ELF-1 (cell line): Measurements from ENCODE around the gene ENOX2.
"Not testable (repeated sequence)": the region's sequence is repeated elsewhere in the genome, so short reads cannot be mapped to it uniquely, and the experiment has no call there.

Experiments used
- DNase-seq: peaks from one replicate; pipeline ENCODE4 v3.0.0-alpha.2; 2016; ENCODE audit warnings: low read depth, low spot score

Gene ENOX2

DNA sequence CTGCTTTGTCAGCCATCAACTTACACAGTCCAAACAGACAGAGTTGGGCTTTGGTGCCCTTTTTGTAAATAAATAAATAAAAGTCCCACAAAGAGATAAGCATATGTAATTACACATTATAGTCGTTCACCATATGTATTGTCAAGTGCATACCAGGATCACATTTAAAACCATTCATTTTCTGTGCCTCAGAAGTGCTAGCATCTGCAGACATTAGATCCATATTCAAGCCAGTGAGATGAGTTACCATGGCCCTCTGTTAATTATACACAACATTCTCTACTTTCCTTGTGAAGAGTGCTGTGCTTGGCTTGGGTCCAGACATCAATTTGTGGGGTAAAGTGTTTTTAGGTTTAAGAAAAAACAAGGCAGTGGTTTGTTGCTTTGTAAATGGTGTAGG is 76.8 kb downstream of the ENOX2 start:
- no peak for DNase-seq

DNA sequence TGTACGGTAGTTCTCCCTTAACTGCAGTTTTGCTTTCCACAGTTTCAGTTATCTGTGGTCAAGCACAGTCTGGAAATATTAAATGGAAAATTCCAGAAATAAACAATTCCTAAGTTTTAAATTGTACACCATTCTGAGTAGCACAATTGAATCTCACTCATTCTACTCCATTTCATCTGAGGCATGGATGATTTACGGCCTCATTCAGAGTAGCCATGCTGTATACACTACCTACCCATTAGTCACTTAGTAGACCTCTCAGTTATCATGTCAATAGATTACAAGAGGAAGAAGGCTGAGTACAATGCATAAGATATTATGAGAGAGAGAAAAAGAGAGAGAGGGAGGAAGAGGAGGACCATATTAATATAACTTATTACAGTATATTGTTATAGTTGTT is 77.5 kb downstream of the ENOX2 start:
- no peak for DNase-seq

GRCh38 chrX:130819367-130819766 is 83.6 kb downstream of the ENOX2 start:
- DNase-seq: not testable (repeated sequence)

DNA sequence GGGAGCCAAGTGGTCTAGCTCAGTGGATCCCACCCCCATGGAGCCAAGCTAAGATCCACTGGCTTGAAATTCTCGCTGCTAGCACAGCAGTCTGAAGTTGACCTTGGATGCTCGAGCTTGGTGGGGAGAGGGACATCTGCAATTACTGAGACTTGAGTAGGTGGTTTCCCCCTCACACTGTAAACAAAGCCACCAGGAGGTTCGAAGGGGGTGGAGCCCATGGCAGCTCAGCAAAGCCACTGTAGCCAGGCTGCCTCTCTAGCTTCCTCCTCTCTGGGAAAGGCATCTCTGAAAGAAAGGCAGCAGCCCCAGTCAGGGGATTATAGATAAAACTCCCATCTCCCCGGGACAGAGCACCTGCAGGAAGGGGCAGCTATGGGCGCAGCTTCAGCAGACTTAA is 89.1 kb downstream of the ENOX2 start:
- peak; percentile 49 for DNase-seq

- DNase-seq: no peak
These were observed 92.4 kb downstream of the ENOX2 start for GRCh38 chrX:130810561-130810960.

DNA sequence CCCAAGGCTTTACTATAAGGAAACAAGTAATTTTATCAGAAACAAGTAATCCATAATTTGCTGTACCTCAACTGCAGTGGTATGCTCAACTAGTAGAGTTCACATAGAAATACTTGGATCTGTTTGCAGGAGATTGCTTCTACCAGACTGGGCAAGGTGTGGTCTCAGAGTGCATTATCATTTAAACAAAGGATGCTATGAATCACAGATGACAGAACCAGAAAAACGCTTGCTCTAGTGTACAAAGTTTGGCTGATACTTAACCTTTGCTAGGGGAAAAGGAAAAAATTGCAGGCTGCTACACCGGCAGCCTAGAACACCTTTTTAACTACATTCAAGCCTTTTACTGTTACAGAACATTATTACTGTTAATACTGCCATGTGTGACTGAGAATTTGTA is 97.1 kb downstream of the ENOX2 start:
- no peak for DNase-seq

DNA sequence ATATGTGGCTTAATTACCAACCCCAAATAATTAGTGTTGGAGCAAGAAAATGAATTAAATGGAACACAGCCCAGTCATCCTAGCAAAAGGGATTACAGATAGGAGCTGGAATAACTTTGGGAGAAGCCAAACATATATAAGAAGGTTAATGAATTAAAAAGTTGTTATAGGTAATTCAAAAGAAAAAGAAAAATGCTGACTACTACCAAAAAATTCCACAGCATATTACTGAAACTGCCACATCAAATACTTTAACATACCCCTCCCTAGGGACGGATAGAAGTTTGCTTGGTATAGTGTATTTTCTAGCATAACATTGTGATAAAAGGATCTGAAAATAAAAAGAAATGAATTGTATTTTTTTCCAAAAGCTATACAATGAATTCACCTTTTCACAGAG is 99.5 kb downstream of the ENOX2 start:
- DNase-seq: no peak

DNA sequence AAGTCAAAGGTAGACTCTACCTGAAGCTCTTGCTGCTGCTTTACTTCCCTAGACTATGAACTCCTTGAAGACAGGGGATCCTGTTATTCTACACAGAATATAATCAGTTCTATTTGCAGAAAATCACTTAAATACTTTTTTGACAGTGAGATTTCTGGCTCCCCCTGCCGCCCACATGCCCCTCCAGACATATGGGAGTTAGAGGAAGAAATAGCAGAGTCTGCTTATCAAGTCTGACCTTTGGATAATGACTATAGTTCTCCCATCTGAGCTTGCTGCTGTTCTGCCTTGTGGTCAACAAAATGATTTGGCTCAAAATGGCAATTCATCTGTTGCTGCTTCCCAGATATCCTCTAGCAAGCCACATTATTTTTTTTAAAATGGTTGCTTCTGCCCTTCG is 101.1 kb downstream of the ENOX2 start:
- no peak for DNase-seq

DNA sequence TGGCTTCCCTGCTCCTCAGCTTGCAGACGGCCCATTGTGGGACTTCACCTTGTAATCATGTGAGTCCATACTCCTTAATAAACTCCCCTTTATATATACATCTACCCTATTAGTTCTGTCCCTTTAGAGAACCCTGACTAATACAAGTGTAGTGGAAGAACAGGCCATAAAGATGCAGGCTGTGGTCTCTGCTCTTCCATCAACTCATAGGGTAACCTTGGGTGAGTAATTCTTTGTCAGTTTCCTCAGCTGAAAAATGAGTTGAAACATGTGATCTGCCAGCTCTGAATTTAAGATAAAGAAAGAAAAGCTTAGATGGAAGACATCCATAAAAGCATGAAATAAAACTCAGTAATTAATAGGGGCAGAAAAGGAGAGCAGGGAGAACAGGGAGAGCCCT is 103.6 kb downstream of the ENOX2 start:
- no peak for DNase-seq

DNA sequence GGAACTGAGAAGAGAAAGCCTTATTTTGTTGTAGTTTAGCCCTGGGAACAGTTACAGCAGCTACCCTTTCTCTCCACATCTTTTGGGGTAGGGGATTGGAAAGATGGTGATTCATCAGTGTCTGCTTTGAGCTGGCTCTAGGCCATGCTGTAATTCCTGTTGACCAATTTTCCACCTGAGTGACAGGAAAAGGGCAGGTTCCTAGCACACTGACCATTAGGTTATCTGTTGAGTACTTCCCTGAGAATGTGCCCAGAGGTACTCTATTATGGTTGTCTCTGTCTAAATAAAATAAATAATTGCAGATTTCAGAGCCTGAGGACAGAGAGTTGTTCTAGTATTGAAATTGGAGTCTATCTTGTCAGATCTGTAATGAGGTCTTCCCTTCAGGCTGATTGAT is 109.0 kb downstream of the ENOX2 start:
- peak; percentile 47 for DNase-seq

DNA sequence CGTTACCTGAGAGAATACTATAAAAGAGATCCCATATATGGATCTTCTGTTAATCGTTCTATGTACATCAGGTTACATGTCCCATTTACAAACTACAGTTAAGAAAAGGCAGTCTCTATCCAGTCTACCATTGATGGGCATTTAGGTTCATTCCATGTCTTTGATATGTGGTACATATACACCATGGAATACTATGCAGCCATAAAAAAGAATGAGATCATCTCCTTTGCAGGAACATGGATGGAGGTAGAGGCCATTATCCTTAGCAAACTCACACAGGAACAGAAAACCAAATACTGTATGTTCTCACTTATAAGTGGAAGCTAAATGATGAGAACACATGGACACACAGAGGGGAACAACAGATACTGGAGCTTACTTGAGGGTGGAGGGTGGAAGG is 111.1 kb downstream of the ENOX2 start:
- DNase-seq: not testable (repeated sequence)

DNA sequence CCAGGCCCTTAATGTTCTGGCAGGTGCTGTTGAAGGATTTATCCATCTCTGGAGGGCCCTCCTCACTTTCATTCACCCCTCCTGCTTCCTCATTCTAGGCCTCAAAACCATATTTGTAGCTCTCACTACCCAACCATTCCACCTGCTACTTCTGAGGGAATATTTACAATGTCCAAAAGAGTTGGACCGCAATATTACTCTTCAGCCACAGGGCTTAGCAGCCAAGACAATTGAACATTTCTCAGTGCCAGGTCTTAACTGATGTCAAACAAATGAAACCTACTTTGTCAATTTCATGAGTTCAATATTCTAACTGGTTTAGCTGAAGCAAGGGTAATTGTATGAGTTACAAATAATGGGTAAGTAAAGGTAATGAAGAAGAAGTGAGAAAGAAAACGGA is 113.2 kb downstream of the ENOX2 start:
- DNase-seq: no peak

- no peak for DNase-seq
These were observed 114.0 kb downstream of the ENOX2 start for GRCh38 chrX:130788786-130789581.

DNA sequence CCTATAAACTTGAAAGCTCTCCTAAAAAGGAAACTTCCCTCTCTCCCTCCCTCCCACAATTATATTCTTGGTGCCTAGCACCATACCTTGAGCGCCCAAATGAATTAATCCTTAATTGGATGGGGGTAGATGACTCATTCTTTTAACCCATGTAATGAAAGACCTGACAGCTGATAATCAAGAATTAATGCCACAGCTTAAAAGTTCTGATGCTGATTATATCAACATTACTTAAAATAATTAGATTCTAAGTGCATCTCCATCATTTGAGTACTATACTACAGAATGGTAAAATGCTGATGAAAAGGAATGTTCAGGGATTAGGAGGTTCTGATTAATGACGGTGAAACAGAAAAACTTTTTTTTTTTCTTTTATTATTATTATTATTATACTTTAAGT is 117.0 kb downstream of the ENOX2 start:
- no peak for DNase-seq

DNA sequence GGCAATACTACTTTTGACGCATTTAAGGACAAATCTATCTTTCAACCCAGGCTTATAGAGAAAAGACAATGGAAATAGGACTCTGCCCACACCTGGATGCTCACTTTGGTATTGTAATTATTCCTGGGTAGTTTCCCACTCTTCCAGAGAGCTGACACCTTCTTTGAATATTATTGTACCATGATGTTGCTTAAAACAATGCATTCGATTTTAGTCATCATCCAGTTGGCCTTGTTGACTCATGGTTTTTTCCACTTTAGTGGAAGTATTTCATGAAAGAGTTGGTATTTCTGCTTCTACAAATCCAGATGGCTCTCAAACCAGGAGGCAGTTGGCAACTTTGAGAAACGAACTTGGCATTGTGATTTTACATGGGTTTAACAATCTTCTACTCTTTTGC is 124.2 kb downstream of the ENOX2 start:
- no peak for DNase-seq

DNA sequence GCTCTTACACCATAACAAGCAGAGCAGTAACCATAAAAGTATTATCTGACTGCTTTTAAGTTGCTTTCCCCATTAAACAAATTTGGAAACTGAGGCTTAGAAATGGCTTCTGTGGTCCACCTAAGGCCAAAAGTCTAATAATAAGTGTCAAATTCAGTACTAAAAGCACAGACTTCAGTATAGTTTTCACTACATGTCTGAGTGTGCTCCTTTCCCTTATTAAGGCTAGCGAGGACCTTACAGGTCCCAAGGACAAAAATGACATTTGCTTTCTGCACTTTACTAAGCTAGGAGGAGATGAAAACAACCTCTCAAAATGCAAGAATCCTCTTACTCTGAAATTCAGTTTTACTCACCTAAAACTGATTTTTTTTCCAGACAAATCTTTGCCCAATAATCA is 127.2 kb downstream of the ENOX2 start:
- no peak for DNase-seq

DNA sequence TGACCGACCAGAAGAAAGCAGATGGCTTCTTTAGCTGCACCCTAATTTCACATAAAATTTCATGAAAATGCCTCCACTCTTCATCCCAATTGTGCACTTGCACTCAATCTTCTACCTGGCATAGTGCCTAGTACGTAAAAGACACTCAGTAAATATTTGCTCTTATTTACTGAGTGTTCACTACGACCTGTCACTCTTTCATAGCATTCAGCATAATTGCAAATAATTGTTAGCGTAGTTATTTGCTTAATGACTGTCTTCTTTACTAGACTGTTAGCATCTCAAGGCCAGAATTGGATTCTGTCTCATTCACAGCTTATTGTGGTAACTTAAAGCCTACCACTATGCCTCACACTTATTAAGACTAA is 130.2 kb downstream of the ENOX2 start:
- no peak for DNase-seq

- DNase-seq: no peak
These were observed 130.8 kb downstream of the ENOX2 start for GRCh38 chrX:130772105-130772775.

DNA sequence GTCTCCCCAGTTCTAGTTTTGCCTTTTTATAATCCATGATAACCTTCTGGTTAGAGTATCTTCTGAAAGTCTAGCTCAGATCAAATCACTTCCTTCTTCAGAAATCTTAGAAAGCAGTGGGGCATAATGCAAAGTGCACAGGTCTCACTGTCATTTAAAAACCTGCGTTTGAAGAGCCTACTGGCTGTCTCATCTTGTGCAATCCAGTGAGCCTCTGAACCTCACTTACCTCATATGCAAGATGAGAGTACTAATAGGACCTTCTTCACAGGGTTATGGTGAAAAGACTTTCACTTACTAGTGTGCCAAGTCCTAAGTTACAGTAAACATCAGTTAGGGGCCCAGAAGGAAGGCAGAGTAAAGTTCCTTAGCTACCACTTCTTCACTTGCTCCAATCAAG is 131.4 kb downstream of the ENOX2 start:
- no peak for DNase-seq

DNA sequence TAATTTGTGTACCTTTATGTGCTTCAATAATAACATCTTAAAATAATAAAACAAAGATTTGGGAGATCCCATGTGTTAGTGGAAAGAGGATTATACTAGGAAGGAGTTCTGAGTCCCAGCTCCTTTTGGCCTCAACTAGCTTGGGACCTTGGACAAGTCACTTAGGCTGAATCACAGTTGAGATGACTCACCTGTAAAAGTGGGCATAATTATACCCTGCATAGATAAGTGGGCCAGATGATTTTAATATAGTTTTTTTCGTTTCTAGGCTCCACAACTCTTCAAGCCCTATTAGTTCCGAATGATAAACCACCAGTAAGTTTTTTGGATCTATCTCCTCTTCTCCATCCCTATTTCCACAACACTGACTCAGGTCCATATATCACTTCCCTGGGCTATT is 131.8 kb downstream of the ENOX2 start:
- no peak for DNase-seq

GRCh38 chrX:130770615-130771014 is 132.4 kb downstream of the ENOX2 start:
- no peak for DNase-seq

- DNase-seq: no peak
These were observed 133.2 kb downstream of the ENOX2 start for GRCh38 chrX:130769835-130770234.

GRCh38 chrX:130758072-130758471 is 144.9 kb downstream of the ENOX2 start:
- DNase-seq: no peak

- no peak for DNase-seq
These were observed 146.8 kb downstream of the ENOX2 start for GRCh38 chrX:130756233-130756632.
